GM19099 (cell line): ENCODE results near the gene PCCA.

ENCODE experiments used
- POLR2A ChIP-seq: IDR thresholded peaks from 3 replicates; pipeline ENCODE4 v1.6.1; 2011; ENCODE audit warnings: low read depth; ENCODE audit not compliant: insufficient read length; ENCODE audit errors: extremely low read depth

The PCCA gene

DNA sequence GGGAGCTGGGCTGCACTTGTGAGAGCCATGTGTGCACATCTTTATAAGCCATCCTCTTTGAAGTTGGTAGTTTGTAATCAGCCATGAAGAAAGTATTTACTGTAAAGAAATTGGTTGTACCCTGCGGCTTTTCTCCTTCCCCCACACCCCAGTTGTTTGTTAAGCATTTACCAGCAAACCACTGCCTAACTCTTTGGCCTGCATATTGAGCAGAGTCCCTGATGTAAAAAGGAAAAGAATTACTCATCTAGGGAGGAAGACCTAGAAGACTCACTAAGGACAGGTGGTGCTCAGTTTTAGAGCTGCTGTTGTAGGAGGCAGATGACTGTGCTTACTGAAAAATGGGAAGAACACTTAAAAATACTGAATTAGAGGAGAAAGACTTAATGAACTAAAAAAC, 245.3 kb downstream of the PCCA start:
- no peak for TF ChIP-seq POLR2A

DNA sequence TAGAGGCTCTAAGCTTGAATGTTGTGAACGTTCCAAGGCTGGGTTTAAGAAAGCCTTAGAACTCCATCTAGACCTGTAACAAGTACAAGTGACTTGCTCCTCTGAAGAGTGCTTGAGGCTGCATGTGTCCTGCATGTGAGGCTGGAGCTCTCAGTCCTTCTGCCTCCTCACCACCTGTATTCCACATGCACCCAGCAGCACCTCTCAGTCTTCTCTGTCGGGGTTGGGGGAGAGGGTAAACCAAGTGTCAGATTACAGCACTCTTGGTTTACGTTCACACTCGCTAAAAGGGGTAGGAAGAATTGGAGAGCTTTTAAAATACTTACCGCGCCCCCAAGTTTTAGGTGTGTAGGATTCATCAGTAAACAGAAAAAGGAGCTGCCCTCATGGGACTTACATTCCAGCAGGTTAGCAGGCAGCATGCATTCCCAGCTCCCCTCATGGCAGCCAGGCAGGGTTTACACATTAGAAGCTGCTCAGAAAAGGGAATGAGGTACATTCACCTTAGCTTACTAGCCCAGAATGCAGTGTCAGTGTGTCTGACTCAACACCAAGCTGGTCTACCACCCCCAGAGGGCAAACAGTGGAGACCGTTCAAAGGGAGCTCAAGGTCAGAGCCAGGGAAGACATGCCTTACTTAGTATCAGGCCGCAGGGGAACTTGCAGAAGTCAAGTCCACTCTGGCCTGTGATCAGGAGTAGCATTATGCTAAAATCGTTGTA, 248.1 kb downstream of the PCCA start:
- TF ChIP-seq POLR2A = no peak

GRCh38 chr13:100338275-100338674, 249.4 kb downstream of the PCCA start:
- no peak for TF ChIP-seq POLR2A

GRCh38 chr13:100339411-100339940, 250.6 kb downstream of the PCCA start:
- TF ChIP-seq POLR2A = no peak

GRCh38 chr13:100340865-100341264, 252.0 kb downstream of the PCCA start:
- TF ChIP-seq POLR2A = no peak

- TF ChIP-seq POLR2A = no peak
Observed at GRCh38 chr13:100341327-100341726, 252.4 kb downstream of the PCCA start.

- no peak for TF ChIP-seq POLR2A
Observed at GRCh38 chr13:100344544-100344943, 255.7 kb downstream of the PCCA start.

DNA sequence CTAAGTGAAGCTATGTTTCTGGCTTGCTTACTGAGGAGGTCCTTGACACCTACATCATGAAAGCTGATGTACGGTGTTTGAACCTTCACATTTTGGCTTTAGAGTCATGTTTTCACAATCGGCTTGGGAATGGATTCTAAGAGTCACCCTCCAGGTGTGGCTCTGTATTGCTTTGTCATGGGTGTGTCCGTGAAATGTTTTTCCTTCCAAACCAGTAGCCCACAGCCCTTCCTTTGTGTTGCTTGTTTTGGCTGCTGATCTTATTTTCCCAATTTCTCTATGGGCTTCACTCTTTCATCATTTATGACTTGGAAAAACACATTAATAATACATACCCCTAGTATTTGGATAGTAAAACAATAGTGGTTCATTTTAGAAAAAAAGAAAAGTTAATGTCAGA, 259.1 kb downstream of the PCCA start:
- TF ChIP-seq POLR2A = no peak

DNA sequence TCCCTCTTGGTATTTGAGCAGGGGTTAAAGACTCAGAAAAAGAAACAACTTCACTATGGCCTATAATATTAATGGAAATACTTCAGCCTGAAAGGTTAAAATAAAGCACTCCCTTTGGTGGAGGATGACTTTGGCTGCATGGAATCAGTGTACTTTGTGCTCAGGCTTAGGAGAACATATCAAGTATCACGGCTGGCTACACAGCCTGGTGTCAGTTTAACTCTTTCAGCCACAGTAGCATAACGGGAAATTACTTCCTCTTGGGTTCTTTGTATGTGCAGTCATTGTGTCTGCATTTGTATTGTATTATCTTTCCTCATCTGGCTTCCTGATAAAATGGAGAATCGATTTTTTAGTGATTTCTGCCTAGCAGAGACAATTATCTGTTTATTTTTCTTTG, 260.7 kb downstream of the PCCA start:
- no peak for TF ChIP-seq POLR2A

DNA sequence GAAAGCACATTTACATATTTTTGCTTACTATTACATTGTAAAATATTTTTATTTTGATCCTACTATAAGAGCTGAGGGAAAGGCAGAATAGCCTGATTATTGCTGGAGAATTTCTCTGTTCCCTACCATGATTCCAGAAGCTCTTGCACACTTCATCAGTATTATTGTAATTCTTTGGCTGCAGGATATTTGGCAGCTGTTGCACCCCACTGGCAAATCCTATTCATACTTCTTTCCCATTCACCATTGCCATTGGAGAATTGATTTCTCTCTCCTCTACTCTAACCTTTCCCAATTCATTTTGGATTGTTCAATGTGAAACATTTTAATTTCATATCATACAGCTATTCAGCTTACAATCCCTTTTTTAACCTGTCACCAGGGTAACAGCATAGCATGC, 261.7 kb downstream of the PCCA start:
- no peak for TF ChIP-seq POLR2A

GRCh38 chr13:100356426-100356825, 267.5 kb downstream of the PCCA start:
- no peak for TF ChIP-seq POLR2A

DNA sequence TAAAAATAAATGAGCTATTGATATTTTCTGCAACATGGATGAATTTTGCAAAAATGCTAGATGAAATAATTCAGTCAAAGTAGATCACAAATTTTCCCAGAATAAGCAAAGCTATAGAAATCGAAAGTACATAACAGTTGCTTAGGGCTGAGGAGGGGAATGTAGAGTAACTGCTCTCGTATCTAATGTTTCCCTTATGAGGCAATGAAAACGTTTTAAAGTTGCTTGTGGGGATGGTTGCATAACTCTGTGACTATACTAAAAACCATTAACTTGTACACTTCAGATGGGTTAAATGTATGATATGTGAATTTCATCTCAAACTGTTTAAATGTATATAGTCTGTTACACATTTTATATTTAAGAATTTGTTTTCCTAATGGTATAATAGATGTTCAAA, 268.0 kb downstream of the PCCA start:
- no peak for TF ChIP-seq POLR2A

DNA sequence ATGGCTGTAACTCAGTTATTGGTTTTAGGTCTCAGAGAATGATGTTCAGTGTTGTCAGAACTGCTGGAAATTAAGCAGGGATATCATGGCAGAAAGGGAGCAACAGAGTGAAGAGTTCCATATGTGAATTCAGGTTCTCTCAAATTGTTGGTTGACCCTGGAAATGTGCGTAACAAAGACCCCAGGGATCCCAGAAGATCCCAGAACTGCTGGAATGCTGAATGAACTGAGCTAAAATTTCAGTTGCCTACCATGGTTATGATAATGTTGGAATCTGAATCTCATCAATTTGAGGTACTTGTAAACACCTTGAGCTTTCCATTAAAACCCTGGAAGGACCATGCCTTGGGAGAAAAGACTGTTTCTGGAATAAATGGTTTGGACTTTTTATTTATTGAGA, 268.9 kb downstream of the PCCA start:
- no peak for TF ChIP-seq POLR2A

DNA sequence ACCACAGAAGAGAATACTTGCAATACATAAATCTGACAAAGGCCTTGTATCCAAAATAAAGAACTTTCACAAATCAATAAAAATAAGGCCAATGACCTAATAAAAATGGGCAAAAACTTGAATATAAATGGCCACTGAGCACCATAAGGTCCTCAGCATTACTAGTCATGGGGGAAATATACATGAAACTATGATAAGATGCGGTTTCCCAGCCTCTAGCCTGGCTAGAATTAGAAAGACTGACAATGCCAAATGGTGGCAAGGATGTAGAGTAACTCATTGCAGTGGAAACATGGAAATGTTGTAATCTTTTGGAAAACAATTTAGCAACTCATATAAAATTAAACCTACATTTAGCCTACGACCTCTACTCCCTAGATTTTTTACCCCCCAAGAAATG, 272.6 kb downstream of the PCCA start:
- no peak for TF ChIP-seq POLR2A

GRCh38 chr13:100362371-100362770, 273.5 kb downstream of the PCCA start:
- no peak for TF ChIP-seq POLR2A

DNA sequence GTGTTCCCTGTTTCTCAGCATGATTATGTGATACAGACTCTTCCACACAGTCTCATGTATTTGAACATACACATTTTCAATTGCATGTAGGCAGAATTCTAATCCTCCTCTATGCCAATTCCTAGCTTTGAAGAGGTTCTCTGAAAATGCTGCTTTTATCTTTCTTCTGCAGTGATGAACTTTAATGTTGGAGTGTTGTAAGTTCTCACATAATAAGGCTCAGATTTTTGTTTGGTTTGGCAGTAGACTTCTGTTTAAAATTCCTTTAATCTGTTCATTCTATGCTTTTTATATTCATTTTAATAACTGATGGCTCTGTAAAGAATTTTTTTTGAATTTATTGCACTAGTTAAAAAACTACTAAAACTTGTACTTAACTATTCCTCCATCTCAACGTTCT, 273.9 kb downstream of the PCCA start:
- no peak for TF ChIP-seq POLR2A

GRCh38 chr13:100363285-100363711, 274.4 kb downstream of the PCCA start:
- TF ChIP-seq POLR2A = no peak
